OCI-LY3 (cell line): Measurements from ENCODE around the gene LIPM.

Experiments
- EZH2phosphoT487 ChIP-seq: fragments of 200-600 bp; shearing (Covaris generic); IDR thresholded peaks from 2 replicates; pipeline ENCODE4 v1.6.1; 2018; ENCODE audit warnings: antibody characterized with exemption, mixed run types, low read depth
- TF ChIP-seq, protein P1 (sequence below): fragments of 200-600, 300-600 bp; sonication (generic); IDR thresholded peaks from 2 replicates; pipeline ENCODE4 v1.5.1; 2014; ENCODE audit warnings: antibody characterized with exemption, low read length, low read depth

DNA sequence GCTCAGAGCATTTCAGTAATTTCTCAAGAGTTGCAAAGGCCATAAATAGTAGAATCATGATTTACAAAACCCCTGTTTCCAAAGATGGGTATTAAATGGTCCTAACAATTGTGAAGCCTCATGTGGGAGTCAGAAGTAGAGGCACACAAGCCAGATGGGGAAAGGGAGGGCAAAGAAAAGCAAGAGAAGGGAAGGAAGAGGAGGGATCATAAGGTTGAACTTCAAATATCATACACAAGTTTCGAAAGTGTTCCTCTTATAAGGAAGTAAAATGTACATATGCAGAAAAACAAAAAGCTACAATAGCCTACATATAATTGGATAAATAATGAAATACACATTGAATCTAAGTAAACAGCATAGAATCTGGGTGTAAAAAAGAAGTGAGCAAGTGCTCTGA, 36.7 kb upstream of the LIPM start:
- TF ChIP-seq, protein P1, sequence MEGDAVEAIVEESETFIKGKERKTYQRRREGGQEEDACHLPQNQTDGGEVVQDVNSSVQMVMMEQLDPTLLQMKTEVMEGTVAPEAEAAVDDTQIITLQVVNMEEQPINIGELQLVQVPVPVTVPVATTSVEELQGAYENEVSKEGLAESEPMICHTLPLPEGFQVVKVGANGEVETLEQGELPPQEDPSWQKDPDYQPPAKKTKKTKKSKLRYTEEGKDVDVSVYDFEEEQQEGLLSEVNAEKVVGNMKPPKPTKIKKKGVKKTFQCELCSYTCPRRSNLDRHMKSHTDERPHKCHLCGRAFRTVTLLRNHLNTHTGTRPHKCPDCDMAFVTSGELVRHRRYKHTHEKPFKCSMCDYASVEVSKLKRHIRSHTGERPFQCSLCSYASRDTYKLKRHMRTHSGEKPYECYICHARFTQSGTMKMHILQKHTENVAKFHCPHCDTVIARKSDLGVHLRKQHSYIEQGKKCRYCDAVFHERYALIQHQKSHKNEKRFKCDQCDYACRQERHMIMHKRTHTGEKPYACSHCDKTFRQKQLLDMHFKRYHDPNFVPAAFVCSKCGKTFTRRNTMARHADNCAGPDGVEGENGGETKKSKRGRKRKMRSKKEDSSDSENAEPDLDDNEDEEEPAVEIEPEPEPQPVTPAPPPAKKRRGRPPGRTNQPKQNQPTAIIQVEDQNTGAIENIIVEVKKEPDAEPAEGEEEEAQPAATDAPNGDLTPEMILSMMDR: no peak
- no peak for TF ChIP-seq EZH2phosphoT487
